Erythroblast (primary cell): Measurements from ENCODE around the gene PBX1.

Source experiments
- GATA1 ChIP-seq: IDR thresholded peaks from 2 replicates; pipeline ENCODE4 v1.6.1; 2011; ENCODE audit warnings: low read depth, mild to moderate bottlenecking, control low read depth, low read length, moderate library complexity
- POLR2A ChIP-seq: IDR thresholded peaks from 2 replicates; pipeline ENCODE4 v1.6.1; 2011; ENCODE audit warnings: mild to moderate bottlenecking, low read length

DNA sequence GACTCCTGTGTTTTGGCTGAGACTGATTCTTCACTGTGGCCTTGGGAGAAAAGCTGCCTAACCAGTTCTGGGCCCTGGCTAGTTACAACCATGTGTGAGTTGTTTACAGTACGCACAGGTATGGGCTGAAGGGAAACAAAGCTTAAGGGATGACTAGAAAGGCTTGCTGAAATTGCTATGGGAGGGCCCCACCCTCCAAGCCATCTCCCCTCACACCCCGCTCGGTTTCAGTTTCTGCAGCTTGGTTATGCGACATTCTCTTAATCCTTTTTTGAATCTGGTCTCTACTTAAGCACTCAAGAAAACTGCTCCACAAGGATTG lies 43.1 kb downstream of the PBX1 start:
- no peak for TF ChIP-seq POLR2A
- no peak for TF ChIP-seq GATA1
